ENCODE measurements around the gene AP4B1.

- TF ChIP-seq GATA2 (IDR thresholded peaks at IDR 0.05; ENCODE audit: low read depth, low read length), result no peak
- TF ChIP-seq GATA3 (IDR thresholded peaks at IDR 0.05; ENCODE audit: low read depth, low read length), result no peak
These were observed 26.0 kb upstream of the AP4B1 start for GRCh38 chr1:113930499-113931161.

Data from SH-SY5Y (cell line).